GM19328 (cell line): Measurements from ENCODE around the gene GLYR1.

Experiments used
- ATAC-seq: cut with Tn5 transposase; IDR thresholded peaks from one replicate; pipeline ENCODE4 v1.9.1; 2021; ENCODE audit warnings: mild to moderate bottlenecking, moderate library complexity; ENCODE audit not compliant: unreplicated experiment

The GLYR1 gene

GRCh38 chr16:4768549-4769305 lies 78.4 kb downstream of the GLYR1 start:
- peak; percentile 55 for ATAC-seq

- ATAC-seq = no peak
Observed at GRCh38 chr16:4767872-4768548, 79.1 kb downstream of the GLYR1 start.

DNA sequence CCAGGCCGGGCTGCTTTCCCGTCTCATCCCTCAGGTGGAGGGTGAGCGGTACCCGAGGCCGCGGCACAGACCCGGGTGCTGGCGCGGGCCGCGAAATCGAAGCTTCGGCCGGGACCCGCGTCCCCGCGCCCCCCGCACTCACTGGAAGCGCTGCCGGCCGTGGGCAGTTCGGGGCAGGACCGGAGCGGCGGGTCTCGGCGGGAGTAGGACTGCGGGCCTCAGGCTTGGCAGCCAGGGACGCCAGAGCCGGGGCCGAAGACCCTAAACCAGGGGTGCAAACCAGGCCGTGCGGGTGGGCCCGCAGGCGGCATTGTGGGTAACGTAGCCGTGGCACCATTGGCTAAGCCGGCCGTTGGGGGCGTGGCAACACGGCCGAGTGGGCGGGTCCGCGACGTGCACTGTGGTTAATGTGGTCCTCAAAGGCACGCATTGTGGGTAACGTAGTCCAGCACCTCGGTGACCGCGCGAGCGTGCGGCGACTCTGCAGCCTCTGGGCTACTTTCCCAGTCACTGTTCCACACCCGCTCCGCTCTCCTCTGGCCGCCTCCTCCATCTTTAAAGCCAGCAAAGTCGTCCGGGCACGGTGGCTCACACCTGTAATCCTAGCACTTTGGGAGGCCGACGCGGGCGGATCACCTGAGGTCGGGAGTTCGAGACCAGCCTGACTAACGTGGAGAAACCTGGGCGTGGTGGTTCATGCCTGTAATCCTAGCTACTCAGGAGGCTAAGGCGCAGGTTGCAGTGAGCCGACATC lies 80.0 kb downstream of the GLYR1 start, which contains the start of gene ZNF500:
Gene ZNF500 (minus strand): TSS at position 288 of the 754 bp plus-strand sequence. CDS start 1,184 bp downstream, outside the sequence.
- ATAC-seq = peak; percentile 85

DNA sequence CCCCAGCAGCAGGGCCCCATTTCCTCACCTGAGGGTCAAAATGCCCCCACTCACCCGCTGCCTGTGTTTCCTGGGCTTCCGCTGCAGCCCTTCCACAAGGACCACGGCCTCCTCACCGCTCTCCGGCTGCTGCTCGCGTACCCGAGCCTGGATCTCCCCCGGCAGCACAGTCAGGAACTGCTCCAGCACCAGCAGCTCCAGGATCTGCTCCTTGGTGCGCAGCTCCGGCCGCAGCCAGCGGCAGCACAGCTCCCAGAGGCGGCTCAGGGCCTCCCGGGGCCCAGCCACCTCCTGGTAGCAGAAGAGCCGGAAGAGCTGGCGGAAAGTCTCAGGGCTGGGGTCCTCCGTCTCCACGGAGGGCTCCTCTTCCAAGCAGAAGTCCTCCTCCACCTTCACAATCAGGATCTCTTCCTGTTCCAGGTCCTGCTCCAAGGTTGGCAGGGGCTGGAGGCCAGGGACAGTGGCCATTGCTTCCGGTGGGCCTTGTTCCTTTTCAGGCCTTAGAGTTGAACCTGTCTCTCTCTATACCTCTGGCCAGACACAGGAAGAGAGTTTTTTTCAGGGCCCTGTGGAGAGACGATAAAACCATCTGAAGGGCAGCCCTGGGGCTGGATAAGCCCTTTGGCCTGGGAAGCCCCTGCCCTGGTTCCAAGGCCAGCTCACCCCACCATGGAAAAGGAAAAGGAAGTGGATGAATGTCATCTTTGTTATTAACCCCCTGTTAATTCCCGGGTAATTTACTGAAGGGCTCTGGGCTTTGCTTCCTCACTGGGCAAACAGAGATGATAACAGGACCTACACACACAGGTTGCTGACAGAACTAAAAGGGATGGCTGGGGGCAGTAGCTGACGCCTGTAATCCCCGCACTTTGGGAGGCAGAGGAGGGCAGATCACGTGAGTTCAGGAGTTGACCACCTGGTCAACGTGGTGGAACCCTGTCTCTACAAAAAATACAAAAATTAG lies 81.3 kb downstream of the GLYR1 start:
- ATAC-seq = no peak

- no peak for ATAC-seq
Observed at GRCh38 chr16:4763791-4764190, 83.3 kb downstream of the GLYR1 start.

- ATAC-seq = no peak
Observed at GRCh38 chr16:4762205-4762604, 84.9 kb downstream of the GLYR1 start.

GRCh38 chr16:4760221-4760910 lies 86.7 kb downstream of the GLYR1 start:
- ATAC-seq = no peak

GRCh38 chr16:4755687-4756086 lies 91.4 kb downstream of the GLYR1 start:
- no peak for ATAC-seq

GRCh38 chr16:4754865-4755264 lies 92.2 kb downstream of the GLYR1 start:
- no peak for ATAC-seq

- ATAC-seq = no peak
Observed at GRCh38 chr16:4753227-4753626, 93.9 kb downstream of the GLYR1 start.
